Thoracic aorta (tissue), 2 donors: Measurements from ENCODE around the gene SCAF1. TPM values are rescaled to one million over a fixed set of nuclear protein-coding genes. Genes with fewer than 3 reads are reported as not detected.

Experiments used
- ATAC-seq: fragments of 150-250 bp; one replicate; pipeline ENCODE4 v1.8.0; 2017; ENCODE audit warnings: low read depth; ENCODE audit not compliant: insufficient number of reproducible peaks, low FRiP score
- DNase-seq: peaks from one replicate; pipeline ENCODE4 v3.0.0-alpha.2; 2020; ENCODE audit warnings: low spot score
- H3K27ac ChIP-seq, 2 donors: fragments of 200-600 bp; sonication (generic); 1 replicate in 1 of 2; 2 replicates in 1 of 2; pipeline ENCODE4 v1.5.1; 2016; ENCODE audit warnings: mild to moderate bottlenecking in 2 of 2, moderate library complexity in 2 of 2
- H3K27me3 ChIP-seq: fragments of 200-600 bp; sonication (generic); replicated peaks from 2 replicates; pipeline ENCODE4 v1.6.0; 2016; ENCODE audit warnings: mild to moderate bottlenecking; ENCODE audit not compliant: insufficient read depth
- H3K36me3 ChIP-seq: fragments of 200-600 bp; sonication (generic); one replicate; pipeline ENCODE4 v1.5.1; 2016
- H3K4me1 ChIP-seq, 2 donors: fragments of 200-600 bp; sonication (generic); 1 replicate in 1 of 2; 2 replicates in 1 of 2; pipeline versions ENCODE4 v1.5.1 to v1.6.0; 2016; ENCODE audit warnings: low read depth in 2 of 2, mild to moderate bottlenecking in 1 of 2; ENCODE audit not compliant: control insufficient read depth in 1 of 2
- H3K4me3 ChIP-seq: fragments of 200-600 bp; sonication (generic); 2 replicates; pipeline ENCODE4 v1.5.1; 2016; ENCODE audit warnings: mild to moderate bottlenecking
- H3K9me3 ChIP-seq: fragments of 200-600 bp; sonication (generic); 2 replicates; pipeline ENCODE4 v1.5.1; 2016
- total RNA-seq, 2 donors: library from RNA; depleted of rRNA; stranded (reverse); fragments of >200 nt; gene quantifications; one replicate each; pipeline versions ENCODE4 v1.1.0 to v1.2.3, GENCODE V29; 2016
- TF ChIP-seq, protein P1 (sequence below): fragments of 200-600 bp; sonication (generic); IDR thresholded peaks from one replicate; pipeline ENCODE4 v1.5.1; 2019; ENCODE audit warnings: antibody characterized with exemption

The SCAF1 gene
- total RNA-seq, 2 donors from 2014 or later, result 27.3 to 30.6 TPM

DNA sequence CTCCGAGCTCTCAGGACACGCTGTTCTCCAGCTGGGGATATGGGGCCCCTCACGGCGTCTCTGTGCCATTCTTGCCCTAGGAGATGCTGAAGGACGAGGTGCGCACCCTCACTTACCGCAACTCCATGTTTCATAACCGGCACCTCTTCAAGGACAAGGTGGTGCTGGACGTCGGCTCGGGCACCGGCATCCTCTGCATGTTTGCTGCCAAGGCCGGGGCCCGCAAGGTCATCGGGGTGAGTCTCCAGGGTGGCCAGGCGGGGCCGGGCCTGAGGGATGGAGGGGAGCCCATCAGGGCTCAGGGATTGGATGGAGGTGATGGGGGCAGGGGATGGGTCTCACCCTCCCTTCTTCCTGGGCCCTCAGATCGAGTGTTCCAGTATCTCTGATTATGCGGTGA, 39.8 kb downstream of the SCAF1 start:
- Histone ChIP-seq H3K9me3 (no peaks in the 10 kb centered on the region), H3K27ac (no peak overlapping the region), H3K27me3 (no peaks in the 10 kb centered on the region), H3K36me3 (peaks cover 44% of the 10 kb centered on the region), H3K4me1 (peaks cover 19 to 36% of the 10 kb centered on the region in 2 donors), H3K4me3 (no peak overlapping the region)
- TF ChIP-seq, protein P1, sequence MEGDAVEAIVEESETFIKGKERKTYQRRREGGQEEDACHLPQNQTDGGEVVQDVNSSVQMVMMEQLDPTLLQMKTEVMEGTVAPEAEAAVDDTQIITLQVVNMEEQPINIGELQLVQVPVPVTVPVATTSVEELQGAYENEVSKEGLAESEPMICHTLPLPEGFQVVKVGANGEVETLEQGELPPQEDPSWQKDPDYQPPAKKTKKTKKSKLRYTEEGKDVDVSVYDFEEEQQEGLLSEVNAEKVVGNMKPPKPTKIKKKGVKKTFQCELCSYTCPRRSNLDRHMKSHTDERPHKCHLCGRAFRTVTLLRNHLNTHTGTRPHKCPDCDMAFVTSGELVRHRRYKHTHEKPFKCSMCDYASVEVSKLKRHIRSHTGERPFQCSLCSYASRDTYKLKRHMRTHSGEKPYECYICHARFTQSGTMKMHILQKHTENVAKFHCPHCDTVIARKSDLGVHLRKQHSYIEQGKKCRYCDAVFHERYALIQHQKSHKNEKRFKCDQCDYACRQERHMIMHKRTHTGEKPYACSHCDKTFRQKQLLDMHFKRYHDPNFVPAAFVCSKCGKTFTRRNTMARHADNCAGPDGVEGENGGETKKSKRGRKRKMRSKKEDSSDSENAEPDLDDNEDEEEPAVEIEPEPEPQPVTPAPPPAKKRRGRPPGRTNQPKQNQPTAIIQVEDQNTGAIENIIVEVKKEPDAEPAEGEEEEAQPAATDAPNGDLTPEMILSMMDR, result no peak
- DNase-seq (no peak), ATAC-seq (no peak)

- Histone ChIP-seq H3K9me3 (no peaks in the 10 kb centered on the region), H3K27me3 (no peaks in the 10 kb centered on the region), H3K4me1 (peaks cover 19 to 36% of the 10 kb centered on the region in 2 donors), H3K36me3 (peaks cover 44% of the 10 kb centered on the region), H3K27ac (no peak overlapping the region), H3K4me3 (no peak overlapping the region)
- DNase-seq, result no peak
- TF ChIP-seq, protein P1, result no peak
- no peak for ATAC-seq
Observed at GRCh38 chr19:49682274-49682673, 40.3 kb downstream of the SCAF1 start.

- DNase-seq, result no peak
- H3K4me1 ChIP-seq, result peaks cover 13 to 23% of the 10 kb centered on the region in 2 donors
- TF ChIP-seq, protein P1, result no peak
- no peak overlapping the region for H3K27ac ChIP-seq
- no peaks in the 10 kb centered on the region for H3K9me3 ChIP-seq
- H3K27me3 ChIP-seq, result no peaks in the 10 kb centered on the region
- peaks cover 44% of the 10 kb centered on the region for H3K36me3 ChIP-seq
- H3K4me3 ChIP-seq, result no peak overlapping the region
- no peak for ATAC-seq
Observed at GRCh38 chr19:49683814-49684250, 41.8 kb downstream of the SCAF1 start.

GRCh38 chr19:49684251-49684982, 42.4 kb downstream of the SCAF1 start:
- TF ChIP-seq, protein P1, result peak; percentile 21
- H3K36me3 ChIP-seq, result peaks cover 44% of the 10 kb centered on the region

GRCh38 chr19:49684983-49685553, 43.1 kb downstream of the SCAF1 start:
- no peaks in the 10 kb centered on the region for H3K9me3 ChIP-seq
- H3K27me3 ChIP-seq, result no peaks in the 10 kb centered on the region
- no peak for DNase-seq
- no peak overlapping the region for H3K27ac ChIP-seq
- H3K4me3 ChIP-seq, result no peak overlapping the region
- peaks cover 44% of the 10 kb centered on the region for H3K36me3 ChIP-seq
- H3K4me1 ChIP-seq, result peaks cover 15 to 21% of the 10 kb centered on the region in 2 donors
- ATAC-seq, result no peak
- TF ChIP-seq, protein P1, result no peak

More at GRCh38 chr19:49684251-49684982, 42.4 kb downstream of the SCAF1 start:
- no peak for ATAC-seq
- no peaks in the 10 kb centered on the region for H3K27me3 ChIP-seq
- no peaks in the 10 kb centered on the region for H3K9me3 ChIP-seq
- H3K27ac ChIP-seq, result no peak overlapping the region
- H3K4me3 ChIP-seq, result no peak overlapping the region
- H3K4me1 ChIP-seq, result peaks cover 13 to 21% of the 10 kb centered on the region in 2 donors
- no peak for DNase-seq
